Activated CD4-positive, alpha-beta memory T cell treated with anti-CD3 and anti-CD28 coated beads for 36 hours (primary cell): ENCODE measurements around the gene TMPO. TPM values are rescaled to one million over a fixed set of nuclear protein-coding genes. Genes with fewer than 3 reads are reported as not detected.

Source experiments
- CTCF ChIA-PET: fragments of 350-600 bp; sonication (Branson Sonifier 250); formaldehyde crosslinking; loops from one replicate; lab custom pipeline; 2021; ENCODE audit warnings: antibody characterized with exemption, inconsistent platforms; lab: Charles Lee
- POLR2A ChIA-PET: fragments of 350-600 bp; sonication (Branson Sonifier 250); formaldehyde crosslinking; loops from one replicate; lab custom pipeline; 2021; ENCODE audit warnings: antibody characterized with exemption; lab: Charles Lee
- DNase-seq: peaks from one replicate; pipeline ENCODE4 v3.0.0-alpha.2; 2020
- H3K27ac Mint-ChIP-seq: one replicate; pipeline ENCODE4 v1.8.0; 2021; ENCODE audit warnings: mixed read lengths
- H3K27me3 Mint-ChIP-seq: one replicate; pipeline ENCODE4 v1.8.0; 2021; ENCODE audit warnings: mixed read lengths
- H3K36me3 Mint-ChIP-seq: one replicate; pipeline ENCODE4 v1.8.0; 2021; ENCODE audit warnings: mixed read lengths
- H3K4me1 Mint-ChIP-seq: one replicate; pipeline ENCODE4 v1.8.0; 2021; ENCODE audit warnings: low read depth, mixed read lengths
- H3K4me3 Mint-ChIP-seq: one replicate; pipeline ENCODE4 v1.8.0; 2021; ENCODE audit warnings: mild to moderate bottlenecking, mixed read lengths
- H3K9me3 Mint-ChIP-seq: one replicate; pipeline ENCODE4 v1.8.0; 2021; ENCODE audit warnings: mixed read lengths
- intact Hi-C: fragments of 100-400 bp; cut with micrococcal nuclease; formaldehyde crosslinking; loops from one replicate; pipeline ENCODE4 v1.15.1; 2023
- total RNA-seq, 2 experiments: library from RNA; stranded (reverse); gene quantifications; one replicate each; pipeline ENCODE4 v1.2.3, GENCODE V29; 2021

Gene TMPO
- total RNA-seq, 2 experiments from 2014 or later: 371 to 375 TPM

- ChIA-PET POLR2A (interaction anchor here (1.1 to 4.1 kb wide), 4 partner anchors 9 to 130 kb away, joined by 3 to 39 read pairs (median 16); partner anchors contain the start of genes IKBIP and SLC25A3), CTCF (interaction anchor here (0.6 to 8.3 kb wide), 5 partner anchors 13 to 798 kb away, joined by 3 to 89 read pairs (median 5); no protein-coding TSS in a partner anchor)
- Mint-ChIP-seq H3K4me1 (peaks cover 15% of the 10 kb centered on the region), H3K4me3 (peak overlapping the region; percentile 94), H3K9me3 (no peaks in the 10 kb centered on the region), H3K36me3 (peaks cover 33% of the 10 kb centered on the region), H3K27me3 (peaks cover 1% of the 10 kb centered on the region), H3K27ac (peak overlapping the region; percentile 98)
- no peak for DNase-seq
- intact Hi-C loops: no loop called here
These were observed 1.7 kb upstream of the TMPO start for GRCh38 chr12:98513379-98514322.

- H3K4me3 Mint-ChIP-seq: peak overlapping the region; percentile 94
- H3K4me1 Mint-ChIP-seq: peaks cover 19% of the 10 kb centered on the region
- CTCF ChIA-PET: interaction anchor here (1.6 to 8.3 kb wide), 5 partner anchors 14 to 91 kb away, joined by 6 to 89 read pairs (median 9); no protein-coding TSS in a partner anchor
- no peaks in the 10 kb centered on the region for H3K9me3 Mint-ChIP-seq
- H3K27me3 Mint-ChIP-seq: peaks cover 1% of the 10 kb centered on the region
- H3K36me3 Mint-ChIP-seq: peaks cover 41% of the 10 kb centered on the region
- no peak for DNase-seq
- POLR2A ChIA-PET: interaction anchor here (0.5 to 4.1 kb wide), 5 partner anchors 10 to 79 kb away, joined by 3 to 39 read pairs (median 22); partner anchors contain the start of gene SLC25A3
- peak overlapping the region; percentile 98 for H3K27ac Mint-ChIP-seq
- intact Hi-C loops: loop anchor here (1.0 to 5.0 kb wide), 3 partner anchors 129 to 1687 kb away; partner anchors contain the start of genes ACTR6, IKBIP and NEDD1
These were observed 456 bp upstream of the TMPO start for GRCh38 chr12:98514982-98515286.

- Mint-ChIP-seq H3K36me3 (peaks cover 47% of the 10 kb centered on the region), H3K27ac (peak overlapping the region; percentile 99), H3K4me1 (peaks cover 26% of the 10 kb centered on the region), H3K4me3 (peak overlapping the region; percentile 96), H3K27me3 (peaks cover 1% of the 10 kb centered on the region), H3K9me3 (no peaks in the 10 kb centered on the region)
- DNase-seq: peak; percentile 94
- ChIA-PET CTCF (interaction anchor here (0.5 to 8.3 kb wide), 13 partner anchors 11 to 140 kb away, joined by 3 to 89 read pairs (median 3); no protein-coding TSS in a partner anchor), POLR2A (interaction anchor here (1.0 to 4.1 kb wide), 8 partner anchors 11 to 225 kb away, joined by 4 to 39 read pairs (median 8); partner anchors contain the start of genes IKBIP and SLC25A3)
- intact Hi-C loops: loop anchor here (1.0 to 5.0 kb wide), 10 partner anchors 13 to 1751 kb away; partner anchors contain the start of genes ACTR6, DEPDC4, NEDD1 and SCYL2
These were observed 902 bp downstream of the TMPO start for GRCh38 chr12:98516111-98516873.

GRCh38 chr12:98519257-98519907 is 4.0 kb downstream of the TMPO start:
- intact Hi-C loops: loop anchor here (2.0 to 5.0 kb wide), 3 partner anchors 13 to 1683 kb away; partner anchors contain the start of genes ACTR6 and NEDD1
- peak overlapping the region; percentile 58 for H3K27ac Mint-ChIP-seq
- CTCF ChIA-PET: interaction anchor here (0.9 to 8.3 kb wide), 8 partner anchors 12 to 125 kb away, joined by 3 to 89 read pairs (median 4); partner anchors contain the start of genes APAF1 and IKBIP
- H3K36me3 Mint-ChIP-seq: peaks cover 64% of the 10 kb centered on the region
- no peak for DNase-seq
- peaks cover 1% of the 10 kb centered on the region for H3K27me3 Mint-ChIP-seq
- POLR2A ChIA-PET: interaction anchor here (0.7 to 3.0 kb wide), 4 partner anchors 16 to 75 kb away, joined by 3 to 14 read pairs (median 6); partner anchors contain the start of gene SLC25A3
- H3K4me1 Mint-ChIP-seq: peaks cover 33% of the 10 kb centered on the region
- no peaks in the 10 kb centered on the region for H3K9me3 Mint-ChIP-seq
- H3K4me3 Mint-ChIP-seq: peak overlapping the region; percentile 96

- H3K4me1 Mint-ChIP-seq: peaks cover 19% of the 10 kb centered on the region
- H3K36me3 Mint-ChIP-seq: peaks cover 59% of the 10 kb centered on the region
- no peaks in the 10 kb centered on the region for H3K27me3 Mint-ChIP-seq
- no peak overlapping the region for H3K4me3 Mint-ChIP-seq
- no peaks in the 10 kb centered on the region for H3K9me3 Mint-ChIP-seq
- intact Hi-C loops: loop anchor here (5.0 kb wide), 1 partner anchor 38 kb away; no protein-coding TSS in a partner anchor
- H3K27ac Mint-ChIP-seq: no peak overlapping the region
- ChIA-PET POLR2A (no interaction called here), CTCF (interaction anchor here (1.1 to 1.9 kb wide), 2 partner anchors 13 to 39 kb away, joined by 3 to 5 read pairs; no protein-coding TSS in a partner anchor)
- DNase-seq: no peak
These were observed 14.7 kb downstream of the TMPO start for GRCh38 chr12:98530068-98530467.

GRCh38 chr12:98532687-98533304 is 17.4 kb downstream of the TMPO start:
- no peaks in the 10 kb centered on the region for H3K9me3 Mint-ChIP-seq
- H3K27me3 Mint-ChIP-seq: no peaks in the 10 kb centered on the region
- peaks cover 67% of the 10 kb centered on the region for H3K36me3 Mint-ChIP-seq
- intact Hi-C loops: loop anchor here (2.0 to 5.0 kb wide), 4 partner anchors 14 to 108 kb away; no protein-coding TSS in a partner anchor
- DNase-seq: no peak
- ChIA-PET POLR2A (interaction anchor here (0.6 to 1.7 kb wide), 2 partner anchors 13 to 16 kb away, joined by 3 to 4 read pairs; no protein-coding TSS in a partner anchor), CTCF (interaction anchor here (0.6 to 3.3 kb wide), 24 partner anchors 10 to 1615 kb away, joined by 3 to 29 read pairs (median 4); partner anchors contain the start of genes SLC25A3 and TMPO)
- H3K4me3 Mint-ChIP-seq: no peak overlapping the region
- H3K27ac Mint-ChIP-seq: no peak overlapping the region
- H3K4me1 Mint-ChIP-seq: peaks cover 4% of the 10 kb centered on the region

GRCh38 chr12:98533723-98534251 is 18.4 kb downstream of the TMPO start:
- H3K36me3 Mint-ChIP-seq: peaks cover 68% of the 10 kb centered on the region
- intact Hi-C loops: loop anchor here (2.0 to 5.0 kb wide), 4 partner anchors 15 to 109 kb away; no protein-coding TSS in a partner anchor
- ChIA-PET POLR2A (interaction anchor here (0.7 to 1.7 kb wide), 2 partner anchors 10 to 17 kb away, joined by 4 to 6 read pairs; no protein-coding TSS in a partner anchor), CTCF (interaction anchor here (0.6 to 3.3 kb wide), 14 partner anchors 11 to 116 kb away, joined by 3 to 29 read pairs (median 6); partner anchors contain the start of genes SLC25A3 and TMPO)
- no peak overlapping the region for H3K4me3 Mint-ChIP-seq
- DNase-seq: no peak
- H3K4me1 Mint-ChIP-seq: peaks cover 2% of the 10 kb centered on the region
- no peak overlapping the region for H3K27ac Mint-ChIP-seq
- H3K27me3 Mint-ChIP-seq: no peaks in the 10 kb centered on the region
- H3K9me3 Mint-ChIP-seq: no peaks in the 10 kb centered on the region

GRCh38 chr12:98538031-98538430 is 22.6 kb downstream of the TMPO start:
- intact Hi-C loops: no loop called here
- POLR2A ChIA-PET: no interaction called here
- CTCF ChIA-PET: interaction anchor here (1.1 kb wide), 1 partner anchor 120 kb away, joined by 3 read pairs; no protein-coding TSS in a partner anchor

GRCh38 chr12:98543701-98544100 is 28.3 kb downstream of the TMPO start:
- Mint-ChIP-seq H3K27me3 (no peaks in the 10 kb centered on the region), H3K36me3 (peaks cover 51% of the 10 kb centered on the region), H3K27ac (no peak overlapping the region), H3K4me3 (no peak overlapping the region), H3K9me3 (no peaks in the 10 kb centered on the region), H3K4me1 (peaks cover 14% of the 10 kb centered on the region)
- POLR2A ChIA-PET: no interaction called here
- no peak for DNase-seq
- intact Hi-C loops: no loop called here
- CTCF ChIA-PET: interaction anchor here (0.8 to 1.5 kb wide), 2 partner anchors 11 to 14 kb away, joined by 3 to 5 read pairs; no protein-coding TSS in a partner anchor

More at GRCh38 chr12:98538031-98538430, 22.6 kb downstream of the TMPO start:
- Mint-ChIP-seq H3K9me3 (no peaks in the 10 kb centered on the region), H3K27me3 (no peaks in the 10 kb centered on the region), H3K36me3 (peaks cover 66% of the 10 kb centered on the region), H3K4me1 (peaks cover 9% of the 10 kb centered on the region), H3K27ac (no peak overlapping the region), H3K4me3 (no peak overlapping the region)
- no peak for DNase-seq

GRCh38 chr12:98544751-98545150 is 29.4 kb downstream of the TMPO start:
- Mint-ChIP-seq H3K36me3 (peaks cover 55% of the 10 kb centered on the region), H3K4me3 (no peak overlapping the region), H3K9me3 (no peaks in the 10 kb centered on the region), H3K4me1 (peaks cover 19% of the 10 kb centered on the region), H3K27me3 (no peaks in the 10 kb centered on the region), H3K27ac (no peak overlapping the region)
- ChIA-PET CTCF (interaction anchor here (0.7 to 1.5 kb wide), 3 partner anchors 8 to 119 kb away, joined by 3 to 4 read pairs (median 4); no protein-coding TSS in a partner anchor), POLR2A (no interaction called here)
- intact Hi-C loops: loop anchor here (5.0 kb wide), 1 partner anchor 48 kb away; the partner anchor contains the start of gene SLC25A3
- DNase-seq: no peak
